Measurements from ENCODE around the gene TTI1. TPM values are rescaled to one million over a fixed set of nuclear protein-coding genes. Genes with fewer than 3 reads are reported as not detected.

Gene TTI1
- total and polyA plus RNA-seq, 9 of the 15 experiments (the other 6 are each of a cell fraction or from before 2014, with no cell fraction given): 9.8 to 55.1 (median 39.4) TPM

- POLR2A ChIA-PET: interaction anchor here (0.9 to 3.4 kb wide), 3 partner anchors 9 to 11 kb away, joined by 3 to 11 read pairs (median 4); no protein-coding TSS in a partner anchor
- 85% methylated on average over 13 of the region's 14 CpGs for WGBS (ENCODE audit: insufficient coverage, low coverage, missing lambda C conversion rate)
- H4K20me1 ChIP-seq (replicated peaks; ENCODE audit: control insufficient read depth, insufficient read depth, low read length): no peaks in the 10 kb centered on the region
- H3K4me2 ChIP-seq (ENCODE audit: insufficient read depth, low read length): no peak overlapping the region
- no peaks in the 10 kb centered on the region for H3K79me2 ChIP-seq (ENCODE audit: control insufficient read depth, insufficient read depth, low read length)
- in situ Hi-C loops (cut with MboI) (no loop called here), intact Hi-C loops (cut with micrococcal nuclease) (no loop called here)
- DNase-seq (ENCODE audit: extremely low read depth in 1 of 4, low spot score in 3 of 4): no peak
- H3K9me3 ChIP-seq (replicated peaks; ENCODE audit: control insufficient read depth, insufficient read depth, low read depth, low read length): no peaks in the 10 kb centered on the region
- H2AFZ ChIP-seq (ENCODE audit: low read depth, low read length): no peak overlapping the region
- H3K27ac ChIP-seq (ENCODE audit: extremely low read depth, low read depth, low read length): no peak overlapping the region
- H3K27me3 ChIP-seq (ENCODE audit: control insufficient read depth in 2 of 2, insufficient read depth in 2 of 2, low read length in 2 of 2): no peaks in the 10 kb centered on the region
- TF ChIP-seq POLR2AphosphoS2 (IDR thresholded peaks at IDR 0.05; ENCODE audit: low read length): no peak
- TF ChIP-seq NFIC (IDR thresholded peaks at IDR 0.05): 0 out of 2 replicates have a peak, but pooled peaks have one; percentile 7
- H3K4me3 ChIP-seq: no peak overlapping the region
- CTCF ChIA-PET (ENCODE audit: low intra/inter-chr PET ratio): no interaction called here
- peaks cover 0 to 4% of the 10 kb centered on the region in 2 experiments; a peak in 2 of 5 replicates for H3K4me1 ChIP-seq (replicated peaks in 1 of 2; ENCODE audit: control insufficient read depth in 2 of 2, insufficient read depth in 2 of 2, low read length in 2 of 2)
- peaks cover 63% of the 10 kb centered on the region for H3K36me3 ChIP-seq (ENCODE audit: control insufficient read depth, insufficient read depth, low read length)
- peak; percentile 38; the same call in 2 of the 3 replicates for ATAC-seq
- BruUV-seq (replicated peaks): no TSS peak
- no peaks in the 10 kb centered on the region for H3K9me1 ChIP-seq (ENCODE audit: control insufficient read depth, insufficient read depth, low read length)
- H3K9ac ChIP-seq (ENCODE audit: insufficient read depth in 1 of 2, low read depth in 2 of 2, low read length in 2 of 2): no peak overlapping the region; a peak in 1 of 4 replicates
- FAIRE-seq: no peak
Measured at GRCh38 chr20:37984018-37984785, 49.1 kb downstream of the TTI1 start.

GRCh38 chr20:37983286-37983685, 50.0 kb downstream of the TTI1 start:
- in situ Hi-C loops (cut with MboI): no loop called here
- CTCF ChIA-PET (ENCODE audit: low intra/inter-chr PET ratio): no interaction called here
- FAIRE-seq (no peak), ATAC-seq (no peak), DNase-seq (ENCODE audit: extremely low read depth in 1 of 4, low spot score in 3 of 4) (no peak)
- no peak overlapping the region for H2AFZ ChIP-seq (ENCODE audit: low read depth, low read length)
- H3K36me3 ChIP-seq (ENCODE audit: control insufficient read depth, insufficient read depth, low read length): peaks cover 54% of the 10 kb centered on the region; the same call in 1 of the 3 replicates
- H4K20me1 ChIP-seq (replicated peaks; ENCODE audit: control insufficient read depth, insufficient read depth, low read length): no peaks in the 10 kb centered on the region
- peaks cover 0 to 4% of the 10 kb centered on the region in 2 experiments; a peak in 2 of 5 replicates for H3K4me1 ChIP-seq (replicated peaks in 1 of 2; ENCODE audit: control insufficient read depth in 2 of 2, insufficient read depth in 2 of 2, low read length in 2 of 2)
- no peaks in the 10 kb centered on the region for H3K9me3 ChIP-seq (replicated peaks; ENCODE audit: control insufficient read depth, insufficient read depth, low read depth, low read length)
- 89% methylated on average over 13 of the region's 13 CpGs for WGBS (ENCODE audit: insufficient coverage, low coverage, missing lambda C conversion rate)
- no TSS peak for BruUV-seq (replicated peaks)
- intact Hi-C loops (cut with micrococcal nuclease): no loop called here
- H3K27me3 ChIP-seq (ENCODE audit: control insufficient read depth in 2 of 2, insufficient read depth in 2 of 2, low read length in 2 of 2): no peaks in the 10 kb centered on the region
- H3K27ac ChIP-seq (ENCODE audit: extremely low read depth, low read depth, low read length): no peak overlapping the region
- TF ChIP-seq ZNF232 (CRISPR knock-in tag; IDR thresholded peaks at IDR 0.05) (no peak), ZNF311 (CRISPR knock-in tag; IDR thresholded peaks at IDR 0.05) (no peak), POLR2G (IDR thresholded peaks at IDR 0.05; ENCODE audit: low read depth, low read length) (0 out of 2 replicates have a peak, but pooled peaks have one; percentile 30), TAF7 (tag; IDR thresholded peaks at IDR 0.05) (no peak)
- no peaks in the 10 kb centered on the region for H3K79me2 ChIP-seq (ENCODE audit: control insufficient read depth, insufficient read depth, low read length)
- no peak overlapping the region; a peak in 1 of 4 replicates for H3K9ac ChIP-seq (ENCODE audit: insufficient read depth in 1 of 2, low read depth in 2 of 2, low read length in 2 of 2)
- no peak overlapping the region for H3K4me3 ChIP-seq
- POLR2A ChIA-PET: interaction anchor here (0.9 to 3.4 kb wide), 2 partner anchors 10 to 11 kb away, joined by 3 to 11 read pairs; no protein-coding TSS in a partner anchor
- no peaks in the 10 kb centered on the region for H3K9me1 ChIP-seq (ENCODE audit: control insufficient read depth, insufficient read depth, low read length)
- H3K4me2 ChIP-seq (ENCODE audit: insufficient read depth, low read length): no peak overlapping the region
